ENCODE results near the gene KRT4. TPM values are rescaled to one million over a fixed set of nuclear protein-coding genes. Genes with fewer than 3 reads are reported as not detected.
"Not testable (repeated sequence)": the region's sequence is repeated elsewhere in the genome, so short reads cannot be mapped to it uniquely, and the experiment has no call there.

Gene KRT4
- not detected for total RNA-seq
- polyA plus RNA-seq: not detected

DNA sequence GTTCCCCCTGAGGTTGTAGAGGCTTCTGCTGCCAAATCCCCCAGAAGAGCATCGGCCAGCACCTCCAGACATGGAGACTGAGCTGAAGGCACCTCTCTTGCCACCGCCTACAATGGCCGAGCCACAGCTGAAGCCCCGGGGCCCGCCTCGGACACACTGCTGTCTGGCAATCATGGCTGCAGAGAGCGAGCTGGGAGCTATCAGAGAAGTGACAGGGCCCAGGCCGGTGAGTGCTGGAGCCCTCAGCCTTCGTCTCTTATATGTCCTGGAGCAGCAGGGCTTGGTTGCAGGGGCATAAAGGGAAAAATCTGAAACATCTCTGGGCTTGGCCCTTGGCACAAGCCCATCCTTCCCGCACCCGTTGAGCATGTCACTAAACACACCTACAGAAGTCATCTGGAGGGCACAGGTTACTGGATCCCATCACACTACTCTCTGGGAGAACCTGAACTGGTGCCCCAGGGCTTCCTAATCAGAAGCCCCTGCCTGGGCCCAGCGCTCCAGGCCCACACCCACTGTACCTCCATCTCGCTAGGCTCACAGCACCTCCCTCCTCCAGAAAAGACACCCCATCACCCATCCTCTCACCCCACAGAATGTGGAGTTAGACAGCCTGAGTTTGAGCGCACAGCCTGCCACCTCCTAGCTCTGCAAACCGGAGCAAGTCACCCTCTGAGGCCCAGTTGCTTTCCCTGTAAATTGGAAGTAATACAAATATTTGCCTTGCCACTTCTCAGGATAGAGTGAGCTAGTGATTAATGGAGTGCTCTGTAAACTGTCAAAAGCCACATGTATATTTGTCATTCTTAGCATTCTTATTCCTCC, at the start of gene KRT4:
KRT4 (minus strand) TSS at position 232 of the 825 bp plus-strand sequence; CDS start at position 174, 58 bp downstream.
- Mint-ChIP-seq H3K9me3 (peaks cover 0 to 2% (median 0%) of the 10 kb centered on the region in 7 donors), H3K27ac (peak within 1 kb of the TSS in 1 of 3 donors; percentile 70), H3K36me3 (no peaks in the 10 kb centered on the region), H3K4me1 (peaks cover 0 to 7% (median 1%) of the 10 kb centered on the region in 4 donors), H3K27me3 (peaks cover 4% of the 10 kb centered on the region), H3K4me3 (no peak within 1 kb of the TSS)
- DNase-seq (no peak), ATAC-seq (ENCODE audit: low read depth in 2 of 2) (no peak)
- Histone ChIP-seq H3K36me3 (ENCODE audit: control insufficient read depth, insufficient read depth, low read length) (no peaks in the 10 kb centered on the region), H3K4me3 (ENCODE audit: low read depth, low read length) (no peak within 1 kb of the TSS), H3K4me1 (ENCODE audit: control insufficient read depth, insufficient read depth, low read length, poor library complexity, severe bottlenecking) (no peaks in the 10 kb centered on the region), H3K9me3 (ENCODE audit: control insufficient read depth in 2 of 2, low read length in 2 of 2) (no peaks in the 10 kb centered on the region), H3K27me3 (ENCODE audit: control insufficient read depth, insufficient read depth, low read length) (no peaks in the 10 kb centered on the region), H3K27ac (ENCODE audit: insufficient read depth, low read length, poor library complexity, severe bottlenecking) (no peak within 1 kb of the TSS)

DNA sequence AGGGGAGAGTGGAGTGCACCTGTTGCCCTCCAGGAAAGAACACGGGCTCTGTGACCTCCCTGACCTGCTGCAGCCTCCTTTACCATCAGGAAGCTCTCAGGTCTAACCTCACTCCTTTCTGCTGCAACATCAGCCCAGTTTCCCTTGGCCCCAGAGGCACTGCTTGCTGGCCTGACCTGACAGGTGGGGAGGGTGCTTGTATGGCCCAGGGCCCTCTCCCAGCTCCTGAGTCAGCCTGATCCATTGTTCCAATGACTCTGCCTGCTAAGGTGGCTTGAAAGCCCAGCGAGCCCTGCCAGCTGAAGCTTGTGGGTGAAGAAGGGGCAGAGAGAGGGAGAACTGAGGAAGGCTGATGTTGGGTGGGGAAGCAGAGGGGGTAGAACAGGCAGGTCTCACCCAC, 48.1 kb upstream of the KRT4 start:
- H3K36me3 ChIP-seq (ENCODE audit: control insufficient read depth, insufficient read depth, low read length): no peaks in the 10 kb centered on the region
- H3K36me3 Mint-ChIP-seq: no peaks in the 10 kb centered on the region
- no peaks in the 10 kb centered on the region for H3K9me3 ChIP-seq (ENCODE audit: control insufficient read depth in 2 of 2, low read length in 2 of 2)
- H3K4me1 Mint-ChIP-seq: peaks cover 0 to 11% (median under 1%) of the 10 kb centered on the region in 4 donors
- ATAC-seq (ENCODE audit: low read depth in 2 of 2): no peak
- peaks cover 0 to 2% (median 0%) of the 10 kb centered on the region in 7 donors for H3K9me3 Mint-ChIP-seq
- no peak for DNase-seq
- no peak overlapping the region for H3K4me3 Mint-ChIP-seq
- no peak overlapping the region for H3K27ac ChIP-seq (ENCODE audit: insufficient read depth, low read length, poor library complexity, severe bottlenecking)
- H3K27ac Mint-ChIP-seq: no peak overlapping the region
- H3K27me3 ChIP-seq (ENCODE audit: control insufficient read depth, insufficient read depth, low read length): no peaks in the 10 kb centered on the region
- H3K4me3 ChIP-seq (ENCODE audit: low read depth, low read length): no peak overlapping the region
- H3K27me3 Mint-ChIP-seq: peaks cover 4% of the 10 kb centered on the region
- H3K4me1 ChIP-seq (ENCODE audit: control insufficient read depth, insufficient read depth, low read length, poor library complexity, severe bottlenecking): no peaks in the 10 kb centered on the region

DNA sequence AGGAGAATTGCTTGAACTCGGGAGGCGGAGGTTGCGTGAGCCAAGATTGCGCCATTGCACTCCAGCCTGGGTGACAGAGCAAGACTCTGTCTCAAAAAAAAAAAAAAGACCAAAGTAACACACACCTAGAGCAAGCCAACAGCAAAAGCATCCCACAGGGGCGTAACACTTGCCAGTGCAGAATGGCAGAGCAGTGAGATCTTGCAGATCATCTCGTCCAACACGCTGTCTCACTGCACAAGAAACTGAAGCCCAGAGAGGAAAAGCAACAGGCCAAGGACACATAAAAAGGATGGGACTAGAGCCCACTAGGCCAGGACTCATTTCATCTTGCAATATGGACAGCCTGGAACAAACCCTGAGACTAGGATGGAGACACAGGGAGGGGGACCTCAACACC, 47.6 kb upstream of the KRT4 start:
- peak overlapping the region in 1 of 3 donors; percentile 63 for H3K27ac Mint-ChIP-seq
- H3K4me3 Mint-ChIP-seq: no peak overlapping the region
- H3K4me1 ChIP-seq (ENCODE audit: control insufficient read depth, insufficient read depth, low read length, poor library complexity, severe bottlenecking): no peaks in the 10 kb centered on the region

DNA sequence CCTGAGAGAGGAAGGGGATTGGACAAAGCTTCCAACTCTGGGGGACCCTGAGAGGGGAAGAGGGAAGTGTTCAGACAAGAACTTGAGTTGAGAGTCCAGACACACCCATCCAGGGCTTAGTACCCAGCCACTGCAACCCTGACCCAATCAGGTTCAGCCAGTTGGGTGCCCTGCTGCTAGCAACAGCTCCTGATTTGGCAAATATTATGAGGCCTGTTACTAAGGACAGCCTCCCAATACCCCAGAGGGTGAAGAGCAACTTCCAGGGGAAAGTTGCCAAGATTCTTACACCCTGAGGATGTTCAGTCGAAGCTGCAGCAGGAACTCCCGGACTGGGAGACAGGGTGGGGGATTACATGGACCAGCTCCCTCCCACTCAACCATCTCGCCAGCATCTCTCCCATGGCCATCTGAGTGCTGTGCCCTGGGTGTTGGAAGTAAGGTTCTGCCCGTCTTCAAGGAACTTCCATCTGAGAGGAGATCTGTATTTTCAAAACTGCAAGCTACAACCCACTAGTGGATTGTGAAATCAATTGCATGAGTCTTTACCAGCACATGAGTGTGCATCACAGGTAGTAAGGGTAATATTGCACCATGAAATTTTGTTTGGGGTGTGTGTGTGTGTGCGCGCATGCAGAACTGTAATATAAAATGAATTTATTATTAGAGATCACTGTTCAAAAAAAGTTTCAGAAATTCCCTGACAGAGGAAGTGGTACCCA, 46.3 kb upstream of the KRT4 start:
- H3K36me3 ChIP-seq (ENCODE audit: control insufficient read depth, insufficient read depth, low read length): no peaks in the 10 kb centered on the region
- no peaks in the 10 kb centered on the region for H3K4me1 ChIP-seq (ENCODE audit: control insufficient read depth, insufficient read depth, low read length, poor library complexity, severe bottlenecking)
- no peak overlapping the region for H3K27ac Mint-ChIP-seq
- H3K27me3 ChIP-seq (ENCODE audit: control insufficient read depth, insufficient read depth, low read length): no peaks in the 10 kb centered on the region
- ATAC-seq (ENCODE audit: low read depth in 2 of 2) (no peak), DNase-seq (no peak)
- no peaks in the 10 kb centered on the region for H3K36me3 Mint-ChIP-seq
- H3K9me3 ChIP-seq (ENCODE audit: control insufficient read depth in 2 of 2, low read length in 2 of 2): no peaks in the 10 kb centered on the region
- H3K4me1 Mint-ChIP-seq: peaks cover 0 to 10% (median 0%) of the 10 kb centered on the region in 4 donors
- H3K4me3 ChIP-seq (ENCODE audit: low read depth, low read length): no peak overlapping the region
- peaks cover 7% of the 10 kb centered on the region for H3K27me3 Mint-ChIP-seq
- peaks cover 0 to 2% (median 0%) of the 10 kb centered on the region in 7 donors for H3K9me3 Mint-ChIP-seq
- no peak overlapping the region for H3K27ac ChIP-seq (ENCODE audit: insufficient read depth, low read length, poor library complexity, severe bottlenecking)
- H3K4me3 Mint-ChIP-seq: no peak overlapping the region

More for the DNA sequence above, 47.6 kb upstream of the KRT4 start:
- Histone ChIP-seq H3K27ac (ENCODE audit: insufficient read depth, low read length, poor library complexity, severe bottlenecking) (no peak overlapping the region), H3K27me3 (ENCODE audit: control insufficient read depth, insufficient read depth, low read length) (no peaks in the 10 kb centered on the region), H3K9me3 (ENCODE audit: control insufficient read depth in 2 of 2, low read length in 2 of 2) (no peaks in the 10 kb centered on the region), H3K36me3 (ENCODE audit: control insufficient read depth, insufficient read depth, low read length) (no peaks in the 10 kb centered on the region), H3K4me3 (ENCODE audit: low read depth, low read length) (no peak overlapping the region)
- H3K4me1 Mint-ChIP-seq: peaks cover 0 to 11% (median 0%) of the 10 kb centered on the region in 4 donors
- no peak for DNase-seq
- H3K9me3 Mint-ChIP-seq: peaks cover 0 to 2% (median 0%) of the 10 kb centered on the region in 7 donors
- peaks cover 7% of the 10 kb centered on the region for H3K27me3 Mint-ChIP-seq
- no peak for ATAC-seq (ENCODE audit: low read depth in 2 of 2)
- no peaks in the 10 kb centered on the region for H3K36me3 Mint-ChIP-seq

DNA sequence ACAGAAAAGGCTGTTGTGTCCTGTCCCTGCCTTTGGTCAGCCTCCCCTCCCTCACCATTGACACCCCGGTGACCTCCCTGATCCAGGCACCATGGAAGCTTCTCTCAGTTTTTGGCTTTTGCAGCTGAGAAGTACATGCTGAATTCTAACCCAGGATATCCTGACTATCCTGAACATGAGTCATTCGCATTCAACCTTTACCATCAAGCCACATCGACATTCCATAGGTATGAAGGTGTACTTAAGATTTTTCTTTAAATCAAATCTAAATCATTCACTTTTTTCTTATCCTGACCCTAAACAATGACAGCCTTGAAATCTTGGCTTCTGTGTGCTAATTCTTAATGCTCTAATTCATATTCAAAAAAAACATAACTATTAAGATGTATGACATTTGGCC, 43.6 kb upstream of the KRT4 start:
- H3K9me3 Mint-ChIP-seq: peaks cover 0 to 2% (median 0%) of the 10 kb centered on the region in 7 donors
- H3K36me3 ChIP-seq (ENCODE audit: control insufficient read depth, insufficient read depth, low read length): no peaks in the 10 kb centered on the region

DNA sequence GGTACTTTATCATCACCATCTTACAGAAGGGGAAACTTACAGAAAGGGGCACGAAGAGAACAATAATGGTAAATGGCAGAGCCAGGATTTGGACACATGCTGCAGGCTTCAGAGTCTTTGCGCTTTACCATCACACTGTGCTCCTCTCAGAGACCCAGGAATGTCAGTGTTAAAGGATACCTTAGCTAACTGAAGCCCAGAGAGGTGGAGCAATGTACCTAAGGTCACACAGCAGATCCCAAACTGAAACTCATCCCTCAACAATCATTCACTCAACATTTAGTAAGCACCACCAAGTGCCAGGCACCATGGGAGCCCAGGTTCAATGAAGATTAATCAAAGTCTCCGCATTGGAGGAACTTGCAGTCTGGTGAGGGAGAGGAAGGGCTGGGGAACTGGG, 42.9 kb upstream of the KRT4 start:
- Histone ChIP-seq H3K27ac (ENCODE audit: insufficient read depth, low read length, poor library complexity, severe bottlenecking) (no peak overlapping the region), H3K4me3 (ENCODE audit: low read depth, low read length) (no peak overlapping the region), H3K36me3 (ENCODE audit: control insufficient read depth, insufficient read depth, low read length) (no peaks in the 10 kb centered on the region), H3K27me3 (ENCODE audit: control insufficient read depth, insufficient read depth, low read length) (peaks cover 2% of the 10 kb centered on the region), H3K9me3 (ENCODE audit: control insufficient read depth in 2 of 2, low read length in 2 of 2) (no peaks in the 10 kb centered on the region), H3K4me1 (ENCODE audit: control insufficient read depth, insufficient read depth, low read length, poor library complexity, severe bottlenecking) (no peaks in the 10 kb centered on the region)
- H3K4me3 Mint-ChIP-seq: no peak overlapping the region
- peak overlapping the region in 1 of 3 donors; percentile 93 for H3K27ac Mint-ChIP-seq
- peaks cover 23% of the 10 kb centered on the region for H3K27me3 Mint-ChIP-seq
- peaks cover 0 to 2% (median 0%) of the 10 kb centered on the region in 7 donors for H3K9me3 Mint-ChIP-seq
- DNase-seq (no peak), ATAC-seq (ENCODE audit: low read depth in 2 of 2) (no peak)
- H3K4me1 Mint-ChIP-seq: peaks cover 0 to 5% (median 0%) of the 10 kb centered on the region in 4 donors
- no peaks in the 10 kb centered on the region for H3K36me3 Mint-ChIP-seq

More for the DNA sequence above, 43.6 kb upstream of the KRT4 start:
- Histone ChIP-seq H3K27ac (ENCODE audit: insufficient read depth, low read length, poor library complexity, severe bottlenecking) (no peak overlapping the region), H3K4me1 (ENCODE audit: control insufficient read depth, insufficient read depth, low read length, poor library complexity, severe bottlenecking) (no peaks in the 10 kb centered on the region), H3K27me3 (ENCODE audit: control insufficient read depth, insufficient read depth, low read length) (peaks cover 2% of the 10 kb centered on the region), H3K9me3 (ENCODE audit: control insufficient read depth in 2 of 2, low read length in 2 of 2) (no peaks in the 10 kb centered on the region), H3K4me3 (ENCODE audit: low read depth, low read length) (no peak overlapping the region)
- no peak for DNase-seq
- H3K4me1 Mint-ChIP-seq: peaks cover 0 to 5% (median 0%) of the 10 kb centered on the region in 4 donors
- H3K27me3 Mint-ChIP-seq: peaks cover 18% of the 10 kb centered on the region
- no peak overlapping the region for H3K27ac Mint-ChIP-seq
- H3K36me3 Mint-ChIP-seq: no peaks in the 10 kb centered on the region
- no peak for ATAC-seq (ENCODE audit: low read depth in 2 of 2)
- H3K4me3 Mint-ChIP-seq: no peak overlapping the region

DNA sequence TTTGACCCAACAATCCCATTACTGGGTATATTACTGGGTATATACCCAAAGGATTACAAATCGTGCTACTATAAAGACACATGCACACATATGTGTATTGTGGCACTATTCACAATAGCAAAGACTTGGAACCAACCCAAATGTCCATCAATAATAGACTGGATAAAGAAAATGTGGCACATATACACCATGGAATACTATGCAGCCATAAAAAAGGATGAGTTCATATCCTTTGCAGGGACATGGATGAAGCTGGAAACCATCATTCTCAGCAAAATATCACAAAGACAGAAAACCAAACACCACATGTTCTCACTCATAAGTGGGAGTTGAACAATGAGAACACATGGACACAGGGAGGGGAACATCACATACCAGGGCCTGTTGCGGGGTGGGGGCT, 42.2 kb upstream of the KRT4 start:
- not testable (repeated sequence) for H3K36me3 ChIP-seq (ENCODE audit: control insufficient read depth, insufficient read depth, low read length); H3K9me3 Mint-ChIP-seq; H3K27ac ChIP-seq (ENCODE audit: insufficient read depth, low read length, poor library complexity, severe bottlenecking); ATAC-seq (ENCODE audit: low read depth in 2 of 2); H3K27me3 ChIP-seq (ENCODE audit: control insufficient read depth, insufficient read depth, low read length); H3K9me3 ChIP-seq (ENCODE audit: control insufficient read depth in 2 of 2, low read length in 2 of 2); H3K4me3 ChIP-seq (ENCODE audit: low read depth, low read length); H3K4me3 Mint-ChIP-seq; H3K4me1 Mint-ChIP-seq; H3K4me1 ChIP-seq (ENCODE audit: control insufficient read depth, insufficient read depth, low read length, poor library complexity, severe bottlenecking); DNase-seq; H3K36me3 Mint-ChIP-seq
- peak overlapping the region in 1 of 3 donors; percentile 78 for H3K27ac Mint-ChIP-seq
- H3K27me3 Mint-ChIP-seq: peaks cover 23% of the 10 kb centered on the region

Data from CD4-positive, CD25-positive, alpha-beta regulatory T cell (primary cell).